ENCODE data around the gene RAB11FIP2. TPM values are rescaled to one million over a fixed set of nuclear protein-coding genes. Genes with fewer than 3 reads are reported as not detected.

Gene RAB11FIP2
- total RNA-seq, 1 donor from 2014 or later, result 20.6 TPM

GRCh38 chr10:117987244-117987909, 59.4 kb downstream of the RAB11FIP2 start:
- H3K27ac Mint-ChIP-seq, result no peak overlapping the region
- H3K4me1 Mint-ChIP-seq (ENCODE audit: unreplicated experiment), result peaks cover 4% of the 10 kb centered on the region
- no peaks in the 10 kb centered on the region for H3K27me3 Mint-ChIP-seq
- H3K4me3 Mint-ChIP-seq, result no peak overlapping the region
- no peaks in the 10 kb centered on the region for H3K36me3 Mint-ChIP-seq
- TF ChIP-seq, protein P1, sequence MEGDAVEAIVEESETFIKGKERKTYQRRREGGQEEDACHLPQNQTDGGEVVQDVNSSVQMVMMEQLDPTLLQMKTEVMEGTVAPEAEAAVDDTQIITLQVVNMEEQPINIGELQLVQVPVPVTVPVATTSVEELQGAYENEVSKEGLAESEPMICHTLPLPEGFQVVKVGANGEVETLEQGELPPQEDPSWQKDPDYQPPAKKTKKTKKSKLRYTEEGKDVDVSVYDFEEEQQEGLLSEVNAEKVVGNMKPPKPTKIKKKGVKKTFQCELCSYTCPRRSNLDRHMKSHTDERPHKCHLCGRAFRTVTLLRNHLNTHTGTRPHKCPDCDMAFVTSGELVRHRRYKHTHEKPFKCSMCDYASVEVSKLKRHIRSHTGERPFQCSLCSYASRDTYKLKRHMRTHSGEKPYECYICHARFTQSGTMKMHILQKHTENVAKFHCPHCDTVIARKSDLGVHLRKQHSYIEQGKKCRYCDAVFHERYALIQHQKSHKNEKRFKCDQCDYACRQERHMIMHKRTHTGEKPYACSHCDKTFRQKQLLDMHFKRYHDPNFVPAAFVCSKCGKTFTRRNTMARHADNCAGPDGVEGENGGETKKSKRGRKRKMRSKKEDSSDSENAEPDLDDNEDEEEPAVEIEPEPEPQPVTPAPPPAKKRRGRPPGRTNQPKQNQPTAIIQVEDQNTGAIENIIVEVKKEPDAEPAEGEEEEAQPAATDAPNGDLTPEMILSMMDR (conservative IDR thresholded peaks at IDR 0.05), result no peak
- H3K9me3 Mint-ChIP-seq, result peaks cover 6% of the 10 kb centered on the region
- DNase-seq (ENCODE audit: extremely low spot score, unreplicated experiment), result no peak

- no peak overlapping the region for H3K4me3 Mint-ChIP-seq
- no peak overlapping the region for H3K27ac Mint-ChIP-seq
- H3K4me1 Mint-ChIP-seq (ENCODE audit: unreplicated experiment), result no peaks in the 10 kb centered on the region
- H3K36me3 Mint-ChIP-seq, result no peaks in the 10 kb centered on the region
- H3K9me3 Mint-ChIP-seq, result peaks cover 10% of the 10 kb centered on the region
- no peak for DNase-seq (ENCODE audit: extremely low spot score, unreplicated experiment)
- TF ChIP-seq, protein P1 (conservative IDR thresholded peaks at IDR 0.05), result no peak
- no peaks in the 10 kb centered on the region for H3K27me3 Mint-ChIP-seq
Observed at GRCh38 chr10:117983961-117984360, 62.8 kb downstream of the RAB11FIP2 start.

- Mint-ChIP-seq H3K36me3 (peaks cover 4% of the 10 kb centered on the region), H3K9me3 (peaks cover 9% of the 10 kb centered on the region), H3K4me3 (no peak overlapping the region), H3K27ac (no peak overlapping the region), H3K4me1 (ENCODE audit: unreplicated experiment) (no peaks in the 10 kb centered on the region), H3K27me3 (no peaks in the 10 kb centered on the region)
- TF ChIP-seq, protein P1 (conservative IDR thresholded peaks at IDR 0.05), result no peak
- DNase-seq (ENCODE audit: extremely low spot score, unreplicated experiment), result no peak
Observed at GRCh38 chr10:117980755-117981702, 65.7 kb downstream of the RAB11FIP2 start.

GRCh38 chr10:117980216-117980615, 66.5 kb downstream of the RAB11FIP2 start:
- DNase-seq (ENCODE audit: extremely low spot score, unreplicated experiment), result no peak
- no peaks in the 10 kb centered on the region for H3K27me3 Mint-ChIP-seq
- H3K4me3 Mint-ChIP-seq, result no peak overlapping the region
- peaks cover 9% of the 10 kb centered on the region for H3K9me3 Mint-ChIP-seq
- TF ChIP-seq, protein P1 (conservative IDR thresholded peaks at IDR 0.05), result no peak
- H3K36me3 Mint-ChIP-seq, result peaks cover 4% of the 10 kb centered on the region
- H3K4me1 Mint-ChIP-seq (ENCODE audit: unreplicated experiment), result no peaks in the 10 kb centered on the region
- no peak overlapping the region for H3K27ac Mint-ChIP-seq

DNA sequence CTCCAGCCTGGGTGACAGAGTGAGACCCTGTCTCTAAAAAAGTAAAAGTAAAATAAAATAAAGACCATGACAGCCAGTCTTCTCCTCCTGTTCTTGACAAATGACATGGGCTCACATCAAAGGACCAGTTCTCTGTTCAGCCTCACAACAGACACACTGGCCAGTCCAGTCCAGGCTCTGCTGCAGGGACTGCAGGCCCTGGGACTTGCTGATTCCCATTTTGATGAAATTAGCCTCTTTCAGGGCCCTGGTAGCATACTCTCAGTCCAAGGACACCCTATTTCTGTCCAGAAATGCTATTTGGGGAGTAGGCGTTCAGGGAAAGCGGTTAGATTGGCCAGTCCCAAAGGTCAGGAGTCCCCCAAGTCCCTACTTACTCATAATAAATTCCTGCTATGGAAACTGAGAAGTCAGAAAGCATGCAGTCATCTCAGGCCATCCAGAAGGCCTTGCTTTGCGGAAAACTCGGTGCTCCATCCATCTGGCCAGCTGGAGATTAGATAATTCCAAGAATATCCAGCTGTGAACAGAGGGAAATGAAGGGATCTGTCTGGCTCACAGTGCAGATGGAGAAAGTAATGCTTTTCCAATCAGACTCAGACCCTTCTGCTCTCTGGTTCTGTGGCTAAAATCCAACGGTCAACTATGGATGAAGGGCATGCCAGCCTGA, 74.4 kb downstream of the RAB11FIP2 start:
- H3K36me3 Mint-ChIP-seq, result no peaks in the 10 kb centered on the region
- H3K27ac Mint-ChIP-seq, result no peak overlapping the region
- no peak overlapping the region for H3K4me3 Mint-ChIP-seq
- H3K4me1 Mint-ChIP-seq (ENCODE audit: unreplicated experiment), result no peaks in the 10 kb centered on the region
- H3K27me3 Mint-ChIP-seq, result peaks cover 2% of the 10 kb centered on the region
- DNase-seq (ENCODE audit: extremely low spot score, unreplicated experiment), result no peak
- peaks cover 3% of the 10 kb centered on the region for H3K9me3 Mint-ChIP-seq
- TF ChIP-seq, protein P1 (conservative IDR thresholded peaks at IDR 0.05), result no peak
